Neural cell (in vitro differentiated cells): ENCODE measurements around the gene FOXA3. TPM values are rescaled to one million over a fixed set of nuclear protein-coding genes. Genes with fewer than 3 reads are reported as not detected.

Source experiments
- H2AFZ ChIP-seq: fragments of 200-600, 300-800 bp; sonication (generic), shearing (Covaris generic); 2 replicates; pipeline ENCODE4 v1.6.0; 2014; ENCODE audit warnings: low read depth, mild to moderate bottlenecking, antibody characterized with exemption, low read length, moderate library complexity
- H3F3A ChIP-seq: fragments of 200-600 bp; shearing (Covaris generic); 2 replicates; pipeline ENCODE4 v1.6.1; 2016; ENCODE audit warnings: mild to moderate bottlenecking, moderate library complexity, mixed read lengths, antibody characterized with exemption, low read length; ENCODE audit not compliant: insufficient read depth, poor library complexity, severe bottlenecking
- H3K27ac ChIP-seq: fragments of 200-600, 300-800 bp; sonication (generic), shearing (Covaris generic); 2 replicates; pipeline ENCODE4 v1.5.1; 2014; ENCODE audit warnings: mild to moderate bottlenecking, low read length, moderate library complexity
- H3K27me3 ChIP-seq: fragments of 300-800, 200-600 bp; sonication (generic), shearing (Covaris generic); 2 replicates; pipeline ENCODE4 v1.6.0; 2014; ENCODE audit warnings: mild to moderate bottlenecking, low read depth, low read length, moderate library complexity; ENCODE audit not compliant: insufficient read depth
- H3K36me3 ChIP-seq: fragments of 300-800, 200-600 bp; sonication (generic), shearing (Covaris generic); 2 replicates; pipeline ENCODE4 v1.5.1; 2014; ENCODE audit warnings: mild to moderate bottlenecking, antibody characterized with exemption, low read length, moderate library complexity; ENCODE audit not compliant: insufficient read depth
- H3K4me2 ChIP-seq: fragments of 300-800, 200-600 bp; sonication (generic), shearing (Covaris generic); 2 replicates; pipeline ENCODE4 v1.6.0; 2014; ENCODE audit warnings: mild to moderate bottlenecking, low read length
- H3K4me3 ChIP-seq: fragments of 300-800, 200-600 bp; sonication (generic), shearing (Covaris generic); 2 replicates; pipeline ENCODE4 v1.5.1; 2014; ENCODE audit warnings: mild to moderate bottlenecking, low read length, moderate library complexity
- H3K79me2 ChIP-seq: fragments of 200-600 bp; shearing (Covaris generic); replicated peaks from 2 replicates; pipeline ENCODE4 v1.6.0; 2014; ENCODE audit warnings: mild to moderate bottlenecking, low read length, moderate library complexity; ENCODE audit not compliant: insufficient read depth
- H3K9ac ChIP-seq: fragments of 300-800, 200-600 bp; sonication (generic), shearing (Covaris generic); 2 replicates; pipeline ENCODE4 v1.6.1; 2016; ENCODE audit warnings: mild to moderate bottlenecking, low read length, mixed read lengths
- H3K9me2 ChIP-seq: fragments of 200-600 bp; shearing (Covaris generic); 2 replicates; pipeline ENCODE4 v1.6.1; 2016; ENCODE audit warnings: mild to moderate bottlenecking, low read length, mixed read lengths; ENCODE audit not compliant: insufficient read depth
- H3K9me3 ChIP-seq: fragments of 200-600, 300-800 bp; sonication (generic), shearing (Covaris generic); 2 replicates; pipeline ENCODE4 v1.6.1; 2016; ENCODE audit warnings: mild to moderate bottlenecking, mixed run types, low read length, moderate library complexity, mixed read lengths
- H4K20me1 ChIP-seq: fragments of 200-600 bp; shearing (Covaris generic); 2 replicates; pipeline ENCODE4 v1.6.1; 2016; ENCODE audit warnings: mild to moderate bottlenecking, mixed run types; ENCODE audit not compliant: insufficient read depth
- CTCF ChIP-seq: fragments of 450-650 bp; IDR thresholded peaks from 2 replicates; pipeline ENCODE4 v1.5.1; 2014; ENCODE audit warnings: antibody characterized with exemption, mild to moderate bottlenecking, moderate library complexity; ENCODE audit not compliant: poor library complexity, severe bottlenecking
- EP300 ChIP-seq: fragments of 450-650 bp; conservative IDR thresholded peaks from 2 replicates; pipeline ENCODE4 v1.6.1; 2014; ENCODE audit warnings: antibody characterized with exemption, mild to moderate bottlenecking, moderate library complexity; ENCODE audit not compliant: poor library complexity, severe bottlenecking
- EZH2 ChIP-seq: fragments of 200-600, 300-800 bp; shearing (Covaris generic), sonication (generic); IDR thresholded peaks from 2 replicates; pipeline ENCODE4 v1.6.1; 2014; ENCODE audit warnings: antibody characterized with exemption, low read length, borderline replicate concordance, mild to moderate bottlenecking; ENCODE audit not compliant: insufficient read depth, poor library complexity, severe bottlenecking
- MXI1 ChIP-seq: fragments of 450-650 bp; conservative IDR thresholded peaks from 2 replicates; pipeline ENCODE4 v1.6.1; 2014; ENCODE audit warnings: antibody characterized with exemption, mild to moderate bottlenecking; ENCODE audit not compliant: poor library complexity, severe bottlenecking
- POLR2AphosphoS5 ChIP-seq: IDR thresholded peaks from 2 replicates; pipeline ENCODE4 v1.6.1; 2012
- RAD21 ChIP-seq: fragments of 450-650 bp; conservative IDR thresholded peaks from 2 replicates; pipeline ENCODE4 v1.6.1; 2014; ENCODE audit warnings: antibody characterized with exemption, mild to moderate bottlenecking, moderate library complexity
- REST ChIP-seq: IDR thresholded peaks from 2 replicates; pipeline ENCODE4 v1.6.1; 2012; ENCODE audit warnings: borderline replicate concordance
- SMC3 ChIP-seq: fragments of 450-650 bp; conservative IDR thresholded peaks from 2 replicates; pipeline ENCODE4 v1.6.1; 2014; ENCODE audit warnings: antibody characterized with exemption, mild to moderate bottlenecking, moderate library complexity; ENCODE audit not compliant: poor library complexity
- TAF1 ChIP-seq: IDR thresholded peaks from 2 replicates; pipeline ENCODE4 v1.6.1; 2012; ENCODE audit warnings: low read depth
- polyA minus RNA-seq: library from RNA; depleted of rRNA, polyadenylated mRNA; stranded (reverse); fragments of >200 nt; gene quantifications from 2 replicates; pipeline ENCODE4 v1.2.3, GENCODE V29; 2014
- polyA plus RNA-seq: library from polyadenylated mRNA; depleted of rRNA; stranded (reverse); fragments of >200 nt; gene quantifications from 2 replicates; pipeline ENCODE4 v1.2.3, GENCODE V29; 2014

Gene FOXA3
- polyA plus RNA-seq (not detected in 2 replicates), polyA minus RNA-seq (not detected in 2 replicates)

DNA sequence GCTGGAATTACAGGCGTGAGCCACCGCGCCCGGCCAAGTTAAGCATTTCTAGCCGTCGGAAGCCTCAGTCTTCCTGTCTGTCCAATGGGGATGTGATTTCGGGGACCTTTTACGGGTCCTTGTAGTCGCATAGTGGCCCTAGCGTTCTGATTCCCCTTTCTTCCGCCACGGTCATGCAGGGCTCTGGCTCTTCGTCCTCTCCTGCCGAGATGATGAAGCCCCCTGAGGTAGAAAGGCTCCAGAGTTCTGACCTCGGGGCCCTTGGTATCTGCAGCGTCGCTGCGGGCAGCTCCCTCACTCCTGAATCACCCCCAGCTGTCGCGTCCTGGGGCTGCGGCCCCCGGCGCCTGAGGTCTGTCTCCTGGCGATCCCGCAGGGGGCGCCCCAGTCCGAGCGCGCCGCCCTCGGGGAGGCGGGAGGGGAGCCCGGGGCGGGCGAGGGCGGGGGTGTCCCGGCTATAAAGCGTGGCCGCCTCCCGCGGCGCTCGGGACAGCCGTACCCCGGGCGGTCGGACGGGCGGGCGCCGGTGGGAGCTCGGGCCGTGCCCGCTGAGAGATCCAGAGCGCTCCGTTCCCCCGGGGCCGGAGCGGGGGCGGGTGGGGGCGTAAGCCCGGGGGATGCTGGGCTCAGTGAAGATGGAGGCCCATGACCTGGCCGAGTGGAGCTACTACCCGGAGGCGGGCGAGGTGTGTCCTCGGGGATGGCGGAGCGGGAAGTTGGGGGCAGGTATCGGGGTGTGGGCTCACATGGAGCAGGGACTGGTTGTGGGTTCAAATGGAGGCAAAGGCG, at the start of gene FOXA3:
Gene FOXA3, plus strand, starts transcription at position 487 of the 789 bp plus-strand sequence. Its CDS starts 131 bp downstream, at position 618.
- H3K9me2 ChIP-seq = no peaks in the 10 kb centered on the region

GRCh38 chr19:45814851-45815480, 49.2 kb upstream of the FOXA3 start, which contains the start of gene RSPH6A:
Gene RSPH6A (minus strand): TSS chr19:45815308. CDS start chr19:45815176, 132 bp downstream.
- no peak within 1 kb of the TSS for H2AFZ ChIP-seq
- no peaks in the 10 kb centered on the region for H3K9me2 ChIP-seq
- no peaks in the 10 kb centered on the region for H3K27me3 ChIP-seq
- H3K79me2 ChIP-seq = no peaks in the 10 kb centered on the region
- H3K9ac ChIP-seq = peak within 1 kb of the TSS; percentile 31
- H3K36me3 ChIP-seq = no peaks in the 10 kb centered on the region
- TF ChIP-seq TAF1 = no peak
- TF ChIP-seq SMC3 = no peak
- no peak for TF ChIP-seq CTCF
- TF ChIP-seq EP300 = no peak
- no peak for TF ChIP-seq POLR2AphosphoS5
- no peak for TF ChIP-seq MXI1
- TF ChIP-seq REST = no peak
- TF ChIP-seq RAD21 = no peak
- TF ChIP-seq EZH2 = no peak
- no peaks in the 10 kb centered on the region for H3K9me3 ChIP-seq
- no peaks in the 10 kb centered on the region for H4K20me1 ChIP-seq
- H3K4me3 ChIP-seq = peak within 1 kb of the TSS; percentile 55
- no peak within 1 kb of the TSS for H3K27ac ChIP-seq
- no peak within 1 kb of the TSS for H3K4me2 ChIP-seq
- H3F3A ChIP-seq = no peaks in the 10 kb centered on the region

More for the DNA sequence above, at the start of gene FOXA3:
- Histone ChIP-seq H3K79me2 (peaks cover 7% of the 10 kb centered on the region), H3K27me3 (peaks cover 35% of the 10 kb centered on the region), H3K4me3 (peak within 1 kb of the TSS; percentile 77), H4K20me1 (no peaks in the 10 kb centered on the region), H2AFZ (no peak within 1 kb of the TSS), H3K36me3 (no peaks in the 10 kb centered on the region), H3F3A (no peaks in the 10 kb centered on the region), H3K27ac (no peak within 1 kb of the TSS), H3K4me2 (no peak within 1 kb of the TSS), H3K9me3 (no peaks in the 10 kb centered on the region), H3K9ac (no peak within 1 kb of the TSS)
- TF ChIP-seq CTCF = peak; percentile 33
- TF ChIP-seq EZH2 = peak; percentile 25
- TF ChIP-seq RAD21 = no peak
- TF ChIP-seq POLR2AphosphoS5 = no peak
- no peak for TF ChIP-seq SMC3
